Ovary (tissue), 3 donors: ENCODE data around the gene PPM1B.

Experiments used
- EP300 ChIP-seq: sonication (generic); formaldehyde crosslinking; IDR thresholded peaks from one replicate; pipeline ENCODE4 v1.6.1; 2017; ENCODE audit warnings: antibody characterized with exemption
- TF ChIP-seq, protein P1 (sequence below), 3 donors: fragments of 450-650 bp in 2 of 3; fragments of 200-600 bp in 1 of 3; IDR thresholded peaks; one replicate each; pipeline versions ENCODE4 v1.5.1 to v1.8.0; 2016 to 2022; ENCODE audit warnings: antibody characterized with exemption in 3 of 3, mild to moderate bottlenecking in 1 of 3
- donor health status: DM: no; HTN: no; CAD: no.

- TF ChIP-seq, protein P1, sequence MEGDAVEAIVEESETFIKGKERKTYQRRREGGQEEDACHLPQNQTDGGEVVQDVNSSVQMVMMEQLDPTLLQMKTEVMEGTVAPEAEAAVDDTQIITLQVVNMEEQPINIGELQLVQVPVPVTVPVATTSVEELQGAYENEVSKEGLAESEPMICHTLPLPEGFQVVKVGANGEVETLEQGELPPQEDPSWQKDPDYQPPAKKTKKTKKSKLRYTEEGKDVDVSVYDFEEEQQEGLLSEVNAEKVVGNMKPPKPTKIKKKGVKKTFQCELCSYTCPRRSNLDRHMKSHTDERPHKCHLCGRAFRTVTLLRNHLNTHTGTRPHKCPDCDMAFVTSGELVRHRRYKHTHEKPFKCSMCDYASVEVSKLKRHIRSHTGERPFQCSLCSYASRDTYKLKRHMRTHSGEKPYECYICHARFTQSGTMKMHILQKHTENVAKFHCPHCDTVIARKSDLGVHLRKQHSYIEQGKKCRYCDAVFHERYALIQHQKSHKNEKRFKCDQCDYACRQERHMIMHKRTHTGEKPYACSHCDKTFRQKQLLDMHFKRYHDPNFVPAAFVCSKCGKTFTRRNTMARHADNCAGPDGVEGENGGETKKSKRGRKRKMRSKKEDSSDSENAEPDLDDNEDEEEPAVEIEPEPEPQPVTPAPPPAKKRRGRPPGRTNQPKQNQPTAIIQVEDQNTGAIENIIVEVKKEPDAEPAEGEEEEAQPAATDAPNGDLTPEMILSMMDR (IDR thresholded peaks at IDR 0.05), result no peak
- TF ChIP-seq EP300, result no peak
These were observed 4.9 kb upstream of the PPM1B start for GRCh38 chr2:44163777-44164176.
